Transverse colon (tissue), 4 donors: ENCODE results near the gene CYBB. TPM values are rescaled to one million over a fixed set of nuclear protein-coding genes. Genes with fewer than 3 reads are reported as not detected.

Source experiments
- DNase-seq: peaks from one replicate; pipeline ENCODE4 v3.0.0-alpha.2; 2019
- H3K27ac ChIP-seq, 4 donors: fragments of 200-600 bp; sonication (generic); 2 replicates each; pipeline ENCODE4 v1.5.1; 2016 to 2018; ENCODE audit warnings: inconsistent platforms in 4 of 4
- H3K27me3 ChIP-seq: fragments of 200-600 bp; sonication (generic); 2 replicates; pipeline ENCODE4 v1.5.1; 2017; ENCODE audit warnings: inconsistent platforms
- H3K36me3 ChIP-seq, 4 donors: fragments of 200-600 bp; sonication (generic); 2 replicates each; pipeline ENCODE4 v1.5.1; 2017 to 2019; ENCODE audit warnings: inconsistent platforms in 4 of 4
- H3K4me1 ChIP-seq, 4 donors: fragments of 200-600 bp; sonication (generic); 2 replicates each; pipeline ENCODE4 v1.5.1; 2017 to 2020; ENCODE audit warnings: inconsistent platforms in 4 of 4
- H3K4me3 ChIP-seq, 4 donors: fragments of 200-600 bp; sonication (generic); 1 replicate in 1 of 4; 2 replicates in 3 of 4; pipeline versions ENCODE4 v1.5.1 to v1.6.1; 2017 to 2019; ENCODE audit warnings: inconsistent platforms in 4 of 4
- H3K9me3 ChIP-seq, 2 donors: fragments of 200-600 bp; sonication (generic); 2 replicates each; pipeline ENCODE4 v1.5.1; 2017 to 2019; ENCODE audit warnings: inconsistent platforms in 2 of 2
- CTCF ChIP-seq, 5 experiments: fragments of 200-600 bp in 3 of 5; fragments of 450-650 bp in 2 of 5; sonication (generic) in 3 of 5; IDR thresholded peaks; 1 replicate in 2 of 5; 2 replicates in 3 of 5; pipeline ENCODE4 v1.5.1; 2016 to 2017; ENCODE audit warnings: antibody characterized with exemption in 5 of 5, inconsistent platforms in 3 of 5, mild to moderate bottlenecking in 2 of 5, moderate library complexity in 1 of 5
- EP300 ChIP-seq: sonication (generic); formaldehyde crosslinking; IDR thresholded peaks from one replicate; pipeline ENCODE4 v1.6.1; 2017; ENCODE audit warnings: antibody characterized with exemption, low read depth
- POLR2A ChIP-seq: fragments of 450-650 bp; IDR thresholded peaks from one replicate; pipeline ENCODE4 v1.6.1; 2016; ENCODE audit warnings: antibody characterized with exemption, mild to moderate bottlenecking, moderate library complexity
- POLR2AphosphoS5 ChIP-seq, 3 donors: sonication (generic); formaldehyde crosslinking; IDR thresholded peaks; one replicate each; pipeline ENCODE4 v1.6.1; 2016; ENCODE audit warnings: antibody characterized with exemption in 3 of 3
- WGBS, 2 donors: methylation state at CpG; one replicate each; pipeline ENCODE4 v1.1.5; 2018; ENCODE audit warnings: low coverage in 1 of 2; 5-methylcytosine and 5-hydroxymethylcytosine counted together
- in situ Hi-C, 4 donors: fragments of 200-750 bp; cut with MboI; loops; one replicate each; pipeline versions ENCODE4 v1.15.0 to v1.15.1; 2017; ENCODE audit warnings: low sequenced_read_pairs in 3 of 4, low pct_ligation_motif_present in 1 of 4, low pct_unique_long_range_greater_than_20kb in 1 of 4
- intact Hi-C: fragments of 100-400 bp; cut with DNase I; formaldehyde crosslinking; loops from one replicate; pipeline ENCODE4 v1.15.1; 2023; ENCODE audit warnings: low total_unique reads
- total RNA-seq, 4 donors: library from RNA; depleted of rRNA; stranded (reverse); fragments of >200 nt; gene quantifications; one replicate each; pipeline ENCODE4 v1.1.0, GENCODE V29; 2016

Gene CYBB
- total RNA-seq, 4 donors from 2014 or later = 3.8 to 21.7 (median 14.9) TPM

GRCh38 chrX:37746951-37747350, 32.9 kb upstream of the CYBB start:
- intact Hi-C loops (no loop called here), in situ Hi-C loops (loop anchor here in 3 of 4 donors (10.0 to 25.0 kb wide), 3 partner anchors 78 to 440 kb away; no protein-coding TSS in a partner anchor)
- no peaks in the 10 kb centered on the region for H3K9me3 ChIP-seq
- 82% methylated on average over 1 of the region's 1 CpG; no CpG with 5 or more reads in 1 of the 2 donors for WGBS, 2 donors
- DNase-seq = no peak
- TF ChIP-seq POLR2A (no peak), POLR2AphosphoS5 (IDR thresholded peaks at IDR 0.05) (no peak), CTCF (IDR thresholded peaks at IDR 0.05) (no peak), EP300 (no peak)
- H3K27ac ChIP-seq = no peak overlapping the region
- H3K27me3 ChIP-seq = no peaks in the 10 kb centered on the region
- H3K4me1 ChIP-seq = peaks cover 0 to 7% (median 0%) of the 10 kb centered on the region in 4 donors
- H3K4me3 ChIP-seq = no peak overlapping the region
- no peaks in the 10 kb centered on the region for H3K36me3 ChIP-seq

GRCh38 chrX:37752281-37752680, 27.6 kb upstream of the CYBB start:
- intact Hi-C loops = no loop called here
- in situ Hi-C loops = no loop called here
- no peak for DNase-seq
- H3K4me1 ChIP-seq = no peaks in the 10 kb centered on the region
- no peak for TF ChIP-seq POLR2AphosphoS5 (IDR thresholded peaks at IDR 0.05)
- H3K36me3 ChIP-seq = no peaks in the 10 kb centered on the region
- H3K27me3 ChIP-seq = no peaks in the 10 kb centered on the region
- H3K4me3 ChIP-seq = no peak overlapping the region
- H3K27ac ChIP-seq = no peak overlapping the region
- H3K9me3 ChIP-seq = no peaks in the 10 kb centered on the region
- WGBS, 2 donors = 77 to 100% methylated on average over 2 of the region's 2 CpGs

GRCh38 chrX:37752936-37753335, 26.9 kb upstream of the CYBB start:
- no peaks in the 10 kb centered on the region for H3K27me3 ChIP-seq
- no peaks in the 10 kb centered on the region for H3K36me3 ChIP-seq
- in situ Hi-C loops = no loop called here
- H3K4me3 ChIP-seq = no peak overlapping the region
- no peak overlapping the region for H3K27ac ChIP-seq
- no peak for DNase-seq
- no peaks in the 10 kb centered on the region for H3K9me3 ChIP-seq
- H3K4me1 ChIP-seq = no peaks in the 10 kb centered on the region
- TF ChIP-seq POLR2A (no peak), POLR2AphosphoS5 (IDR thresholded peaks at IDR 0.05) (no peak), EP300 (no peak), CTCF (IDR thresholded peaks at IDR 0.05) (no peak)
- intact Hi-C loops = no loop called here

- DNase-seq = no peak
- Histone ChIP-seq H3K9me3 (no peaks in the 10 kb centered on the region), H3K4me1 (no peaks in the 10 kb centered on the region), H3K27ac (no peak overlapping the region), H3K27me3 (no peaks in the 10 kb centered on the region), H3K4me3 (no peak overlapping the region), H3K36me3 (no peaks in the 10 kb centered on the region)
- in situ Hi-C loops = no loop called here
- WGBS, 2 donors = 63% methylated on average over 2 of the region's 2 CpGs; no CpG with 5 or more reads in 1 of the 2 donors
- intact Hi-C loops = no loop called here
- TF ChIP-seq CTCF (IDR thresholded peaks at IDR 0.05) (no peak), EP300 (no peak), POLR2A (no peak), POLR2AphosphoS5 (IDR thresholded peaks at IDR 0.05) (no peak)
Observed at GRCh38 chrX:37753384-37753783, 26.5 kb upstream of the CYBB start.

- Histone ChIP-seq H3K4me3 (no peak overlapping the region), H3K9me3 (no peaks in the 10 kb centered on the region), H3K27me3 (no peaks in the 10 kb centered on the region), H3K27ac (peak overlapping the region in 1 of 4 donors; percentile 38), H3K36me3 (no peaks in the 10 kb centered on the region), H3K4me1 (no peaks in the 10 kb centered on the region)
- 79% methylated on average over 2 of the region's 2 CpGs; no CpG with 5 or more reads in 1 of the 2 donors for WGBS, 2 donors
- DNase-seq = no peak
- intact Hi-C loops (no loop called here), in situ Hi-C loops (no loop called here)
- TF ChIP-seq POLR2AphosphoS5 (IDR thresholded peaks at IDR 0.05) = no peak
- TF ChIP-seq EP300 = no peak
- no peak for TF ChIP-seq CTCF (IDR thresholded peaks at IDR 0.05)
- TF ChIP-seq POLR2A = no peak
Observed at GRCh38 chrX:37754516-37754915, 25.3 kb upstream of the CYBB start.
